ENCODE results near the gene PDXK. TPM values are rescaled to one million over a fixed set of nuclear protein-coding genes. Genes with fewer than 3 reads are reported as not detected.

Gene PDXK
- polyA plus RNA-seq, 1 donor (not counting 4 experiments of a cell fraction or from before 2014, with no cell fraction given), result 144 TPM

DNA sequence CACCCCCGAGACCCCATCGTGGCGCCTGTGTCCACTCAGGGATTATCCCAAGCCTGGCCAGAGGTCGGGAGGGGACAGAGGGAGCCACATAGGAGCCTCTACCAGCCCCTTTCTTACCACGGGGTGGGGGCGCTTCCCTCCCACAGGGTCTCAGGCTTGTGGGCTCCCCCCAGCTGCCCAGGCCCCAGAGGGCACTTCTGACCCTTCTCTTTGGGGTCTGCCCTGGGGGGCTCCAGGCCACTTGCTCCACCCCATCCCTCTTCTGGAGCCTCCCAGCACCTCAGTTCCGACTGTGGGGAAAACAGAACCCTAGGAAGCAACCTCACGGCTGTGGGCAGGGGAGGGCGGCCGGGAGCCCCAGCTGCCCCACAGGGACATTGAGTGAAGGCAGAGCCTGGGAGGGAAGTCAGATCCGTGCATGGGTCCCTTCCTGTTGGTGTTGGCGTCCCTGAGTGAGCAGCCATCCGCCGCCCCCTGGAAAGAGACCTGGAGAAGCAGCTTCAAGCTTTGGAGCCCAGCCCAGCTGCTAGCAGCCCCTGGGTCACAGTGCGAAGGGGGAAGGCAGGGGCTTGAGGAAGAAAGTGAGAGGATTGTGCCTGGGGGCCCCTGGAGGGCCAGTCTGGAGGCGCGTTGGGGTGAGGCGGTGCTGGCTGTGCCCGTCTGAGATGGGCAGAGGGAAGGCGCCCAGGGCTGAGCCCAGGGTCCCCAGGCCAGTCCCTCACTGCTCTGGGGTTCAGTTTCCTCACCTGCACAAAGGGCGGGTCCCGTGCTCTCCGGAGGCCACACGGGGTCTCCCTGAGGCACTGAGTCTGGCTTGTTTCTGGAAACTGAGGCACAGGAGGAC lies 92.6 kb downstream of the PDXK start:
- H3K4me2 ChIP-seq (ENCODE audit: control insufficient read depth, extremely low read depth, insufficient read depth, low read depth, low read length), result peak overlapping the region; percentile 93
- TF ChIP-seq, protein P1, sequence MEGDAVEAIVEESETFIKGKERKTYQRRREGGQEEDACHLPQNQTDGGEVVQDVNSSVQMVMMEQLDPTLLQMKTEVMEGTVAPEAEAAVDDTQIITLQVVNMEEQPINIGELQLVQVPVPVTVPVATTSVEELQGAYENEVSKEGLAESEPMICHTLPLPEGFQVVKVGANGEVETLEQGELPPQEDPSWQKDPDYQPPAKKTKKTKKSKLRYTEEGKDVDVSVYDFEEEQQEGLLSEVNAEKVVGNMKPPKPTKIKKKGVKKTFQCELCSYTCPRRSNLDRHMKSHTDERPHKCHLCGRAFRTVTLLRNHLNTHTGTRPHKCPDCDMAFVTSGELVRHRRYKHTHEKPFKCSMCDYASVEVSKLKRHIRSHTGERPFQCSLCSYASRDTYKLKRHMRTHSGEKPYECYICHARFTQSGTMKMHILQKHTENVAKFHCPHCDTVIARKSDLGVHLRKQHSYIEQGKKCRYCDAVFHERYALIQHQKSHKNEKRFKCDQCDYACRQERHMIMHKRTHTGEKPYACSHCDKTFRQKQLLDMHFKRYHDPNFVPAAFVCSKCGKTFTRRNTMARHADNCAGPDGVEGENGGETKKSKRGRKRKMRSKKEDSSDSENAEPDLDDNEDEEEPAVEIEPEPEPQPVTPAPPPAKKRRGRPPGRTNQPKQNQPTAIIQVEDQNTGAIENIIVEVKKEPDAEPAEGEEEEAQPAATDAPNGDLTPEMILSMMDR (optimal IDR thresholded peaks at IDR 0.05 in 1 of 3, IDR thresholded peaks at IDR 0.05 in 1 of 3, conservative IDR thresholded peaks at IDR 0.05 in 1 of 3; ENCODE audit: extremely low read depth in 1 of 3, insufficient read depth in 2 of 3, low read length in 3 of 3), result no peak
- no peak for TF ChIP-seq EZH2 (IDR thresholded peaks at IDR 0.05; ENCODE audit: low read length)

More for the DNA sequence above, 92.6 kb downstream of the PDXK start:
- H2AFZ ChIP-seq (ENCODE audit: control insufficient read depth, low read length), result peak overlapping the region; percentile 90
- peaks cover 55% of the 10 kb centered on the region for H3K4me1 ChIP-seq (ENCODE audit: control insufficient read depth, extremely low read depth, insufficient read depth, low read length)
- no peak for DNase-seq (ENCODE audit: low read depth, low spot score)
- H3K9ac ChIP-seq (ENCODE audit: control insufficient read depth, extremely low read depth, insufficient read depth, low read length), result peak overlapping the region; percentile 69
- H3K9me3 ChIP-seq (ENCODE audit: control insufficient read depth, low read depth, low read length), result no peaks in the 10 kb centered on the region
- no peaks in the 10 kb centered on the region for H3K27me3 ChIP-seq (ENCODE audit: control insufficient read depth, extremely low read depth, insufficient read depth, low read length)
- dilution Hi-C loops (cut with MboI; ENCODE audit: extremely low pct_ligation_motif_present, low sequenced_read_pairs), result no loop called here
- H3K79me2 ChIP-seq (ENCODE audit: control insufficient read depth, insufficient read depth, low read length), result no peaks in the 10 kb centered on the region
- H3K4me3 ChIP-seq (ENCODE audit: control insufficient read depth in 2 of 3, extremely low read depth in 1 of 3, insufficient read depth in 2 of 3, low read depth in 1 of 3, low read length in 3 of 3), result peak overlapping the region; percentile 39 to 66 (median 58)
- H3K36me3 ChIP-seq (ENCODE audit: control insufficient read depth in 2 of 2, extremely low read depth in 1 of 2, insufficient read depth in 2 of 2, low read length in 2 of 2), result no peaks in the 10 kb centered on the region
- peak overlapping the region; percentile 66 for H3K27ac ChIP-seq (ENCODE audit: control insufficient read depth, insufficient read depth, low read length)
- H3K9me1 ChIP-seq (ENCODE audit: control insufficient read depth, extremely low read depth, insufficient read depth, low read length), result no peaks in the 10 kb centered on the region
- FAIRE-seq, result no peak
- H4K20me1 ChIP-seq (ENCODE audit: control insufficient read depth, extremely low read depth, insufficient read depth, low read length), result no peaks in the 10 kb centered on the region

Small RNA genes within 50 kb of the gene (small RNA-seq; reads per million reads assigned to genes)
- 0 reads per million in 3 experiments for gene AP001052.1 (ENCODE audit: insufficient read length in 3 of 3, low read depth in 3 of 3, low replicate concordance in 1 of 3)

Other genes starting within 250 kb of the PDXK start
- gene HSF2BP, start 59.6 kb upstream of the PDXK start, polyA plus RNA-seq, result 6.1 to 8.7 TPM (median 6.7 TPM) in 3 replicates
- 13.0 to 24.0 TPM (median 19.8 TPM) in 3 replicates for gene RRP1B, start 59.6 kb upstream of the PDXK start, polyA plus RNA-seq
- 126 to 167 TPM (median 152 TPM) in 3 replicates for gene CSTB, start 57.2 kb downstream of the PDXK start, polyA plus RNA-seq
- 14.8 to 25.3 TPM (median 25.0 TPM) in 3 replicates for gene RRP1, start 70.4 kb downstream of the PDXK start, polyA plus RNA-seq
- 21.6 to 23.4 TPM (median 21.7 TPM) in 3 replicates for gene AGPAT3, start 146.1 kb downstream of the PDXK start, polyA plus RNA-seq